ENCODE measurements around the gene LMTK3.
"Not testable (repeated sequence)": the region's sequence is repeated elsewhere in the genome, so short reads cannot be mapped to it uniquely, and the experiment has no call there.

LMTK3 gene

GRCh38 chr19:48490981-48491792 is 20.4 kb downstream of the LMTK3 start:
- no peak overlapping the region for H4K91ac ChIP-seq (ENCODE audit: low read length)
- no peak overlapping the region for H2BK12ac ChIP-seq (ENCODE audit: low read length in 2 of 2)
- no peak overlapping the region for H3K18ac ChIP-seq (ENCODE audit: low read depth in 1 of 2, low read length in 2 of 2)
- H3K27me3 ChIP-seq (ENCODE audit: control insufficient read depth in 1 of 2, insufficient read depth in 1 of 2, low read length in 2 of 2), result peaks cover 27 to 35% of the 10 kb centered on the region in 2 experiments
- H3K4me3 ChIP-seq (ENCODE audit: insufficient read depth in 1 of 2, low read depth in 1 of 2, low read length in 2 of 2), result no peak overlapping the region
- peak overlapping the region; percentile 43 for H4K8ac ChIP-seq (ENCODE audit: low read length)
- H2BK120ac ChIP-seq (ENCODE audit: low read depth, low read length), result no peak overlapping the region
- H3K4ac ChIP-seq (ENCODE audit: low read depth in 1 of 2, low read length in 2 of 2), result no peak overlapping the region
- H2AFZ ChIP-seq (ENCODE audit: low read depth, low read length), result no peak overlapping the region
- H3K36me3 ChIP-seq (ENCODE audit: control insufficient read depth in 1 of 2, insufficient read depth in 2 of 2, low read depth in 1 of 2, low read length in 2 of 2), result no peaks in the 10 kb centered on the region
- DNase-seq, result peak; percentile 33
- H3K9ac ChIP-seq (ENCODE audit: low read length), result no peak overlapping the region
- H3K4me2 ChIP-seq (ENCODE audit: low read length, poor library complexity, severe bottlenecking), result peak overlapping the region; percentile 25
- no peak overlapping the region for H2AK5ac ChIP-seq (ENCODE audit: low read length, severe bottlenecking)
- WGBS, result 15% methylated on average over 22 of the region's 50 CpGs
- H3K27ac ChIP-seq (ENCODE audit: low read length, poor library complexity, severe bottlenecking), result no peak overlapping the region
- no peaks in the 10 kb centered on the region for H3K9me3 ChIP-seq (ENCODE audit: control insufficient read depth, low read length)
- H3K23ac ChIP-seq (ENCODE audit: low read length in 2 of 2), result no peak overlapping the region
- H2BK15ac ChIP-seq (ENCODE audit: low read depth, poor library complexity, severe bottlenecking), result peak overlapping the region; percentile 77
- no peak overlapping the region for H3K14ac ChIP-seq (ENCODE audit: low read length in 2 of 2)
- H2BK5ac ChIP-seq (ENCODE audit: low read depth, low read length, poor library complexity, severe bottlenecking), result no peak overlapping the region
- no peaks in the 10 kb centered on the region for H3K79me1 ChIP-seq (replicated peaks; ENCODE audit: low read length, poor library complexity, severe bottlenecking)
- peaks cover 35% of the 10 kb centered on the region for H3K4me1 ChIP-seq (ENCODE audit: control insufficient read depth, insufficient read depth, low read depth, low read length)

- Histone ChIP-seq H3K4me1 (ENCODE audit: control insufficient read depth, insufficient read depth, low read depth, low read length) (peaks cover 35% of the 10 kb centered on the region), H3K4ac (ENCODE audit: low read depth in 1 of 2, low read length in 2 of 2) (no peak overlapping the region), H2BK12ac (ENCODE audit: low read length in 2 of 2) (no peak overlapping the region), H2BK120ac (ENCODE audit: low read depth, low read length) (no peak overlapping the region), H3K4me3 (ENCODE audit: insufficient read depth in 1 of 2, low read depth in 1 of 2, low read length in 2 of 2) (no peak overlapping the region), H3K36me3 (ENCODE audit: control insufficient read depth in 1 of 2, insufficient read depth in 2 of 2, low read depth in 1 of 2, low read length in 2 of 2) (no peaks in the 10 kb centered on the region), H2BK5ac (ENCODE audit: low read depth, low read length, poor library complexity, severe bottlenecking) (no peak overlapping the region), H3K14ac (ENCODE audit: low read length in 2 of 2) (no peak overlapping the region), H4K91ac (ENCODE audit: low read length) (no peak overlapping the region), H3K4me2 (ENCODE audit: low read length, poor library complexity, severe bottlenecking) (no peak overlapping the region), H2AK5ac (ENCODE audit: low read length, severe bottlenecking) (no peak overlapping the region), H3K18ac (ENCODE audit: low read depth in 1 of 2, low read length in 2 of 2) (no peak overlapping the region), H3K23ac (ENCODE audit: low read length in 2 of 2) (no peak overlapping the region), H3K27me3 (ENCODE audit: control insufficient read depth in 1 of 2, insufficient read depth in 1 of 2, low read length in 2 of 2) (peaks cover 27 to 34% of the 10 kb centered on the region in 2 experiments), H4K8ac (ENCODE audit: low read length) (no peak overlapping the region), H3K9me3 (ENCODE audit: control insufficient read depth, low read length) (no peaks in the 10 kb centered on the region), H3K27ac (ENCODE audit: low read length, poor library complexity, severe bottlenecking) (no peak overlapping the region), H2BK15ac (ENCODE audit: low read depth, poor library complexity, severe bottlenecking) (no peak overlapping the region), H3K79me1 (replicated peaks; ENCODE audit: low read length, poor library complexity, severe bottlenecking) (no peaks in the 10 kb centered on the region), H3K9ac (ENCODE audit: low read length) (no peak overlapping the region), H2AFZ (ENCODE audit: low read depth, low read length) (no peak overlapping the region)
- DNase-seq, result peak; percentile 65
- WGBS, result 22% methylated on average over 19 of the region's 19 CpGs
These were observed 21.9 kb downstream of the LMTK3 start for GRCh38 chr19:48489608-48490216.

DNA sequence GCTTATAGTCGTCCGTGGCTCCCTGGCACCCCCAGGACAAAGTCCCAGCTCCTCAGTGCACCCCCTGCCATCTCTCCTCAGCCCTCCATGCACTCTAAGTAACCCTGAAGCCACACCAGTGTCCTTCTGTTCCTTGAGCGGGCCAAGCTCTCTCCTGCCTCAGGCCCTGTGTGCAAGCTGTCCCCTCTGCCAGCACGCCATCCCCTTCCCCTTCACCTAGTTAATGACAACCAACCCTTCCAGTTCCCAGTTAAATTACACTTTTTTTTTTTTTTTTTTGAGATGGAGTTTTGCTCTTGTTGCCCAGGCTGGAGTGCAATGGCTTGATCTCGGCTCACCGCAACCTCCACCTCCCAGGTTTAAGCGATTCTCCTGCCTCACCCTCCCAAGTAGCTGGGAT is 23.2 kb downstream of the LMTK3 start:
- Histone ChIP-seq H2AK5ac (ENCODE audit: low read length, severe bottlenecking) (peak overlapping the region; percentile 15), H3K18ac (ENCODE audit: low read depth in 1 of 2, low read length in 2 of 2) (peak overlapping the region in 1 of 2 experiments; percentile 63), H3K4me2 (ENCODE audit: low read length, poor library complexity, severe bottlenecking) (peak overlapping the region; percentile 40), H3K14ac (ENCODE audit: low read length in 2 of 2) (peak overlapping the region in 1 of 2 experiments; percentile 63), H3K4me1 (ENCODE audit: control insufficient read depth, insufficient read depth, low read depth, low read length) (peaks cover 34% of the 10 kb centered on the region), H3K27me3 (ENCODE audit: control insufficient read depth in 1 of 2, insufficient read depth in 1 of 2, low read length in 2 of 2) (peaks cover 22 to 26% of the 10 kb centered on the region in 2 experiments)
- not testable (repeated sequence) for H2BK12ac ChIP-seq (ENCODE audit: low read length in 2 of 2); H2BK120ac ChIP-seq (ENCODE audit: low read depth, low read length); H2BK5ac ChIP-seq (ENCODE audit: low read depth, low read length, poor library complexity, severe bottlenecking); H2AFZ ChIP-seq (ENCODE audit: low read depth, low read length); H2BK15ac ChIP-seq (ENCODE audit: low read depth, poor library complexity, severe bottlenecking); H4K91ac ChIP-seq (ENCODE audit: low read length); DNase-seq; H3K4ac ChIP-seq (ENCODE audit: low read depth in 1 of 2, low read length in 2 of 2); H3K4me3 ChIP-seq (ENCODE audit: insufficient read depth in 1 of 2, low read depth in 1 of 2, low read length in 2 of 2); H3K36me3 ChIP-seq (ENCODE audit: control insufficient read depth in 1 of 2, insufficient read depth in 2 of 2, low read depth in 1 of 2, low read length in 2 of 2); H3K79me1 ChIP-seq (replicated peaks; ENCODE audit: low read length, poor library complexity, severe bottlenecking); H3K9me3 ChIP-seq (ENCODE audit: control insufficient read depth, low read length); H3K9ac ChIP-seq (ENCODE audit: low read length); H3K23ac ChIP-seq (ENCODE audit: low read length in 2 of 2); H3K27ac ChIP-seq (ENCODE audit: low read length, poor library complexity, severe bottlenecking); H4K8ac ChIP-seq (ENCODE audit: low read length)
- 94% methylated on average over 6 of the region's 7 CpGs for WGBS

DNA sequence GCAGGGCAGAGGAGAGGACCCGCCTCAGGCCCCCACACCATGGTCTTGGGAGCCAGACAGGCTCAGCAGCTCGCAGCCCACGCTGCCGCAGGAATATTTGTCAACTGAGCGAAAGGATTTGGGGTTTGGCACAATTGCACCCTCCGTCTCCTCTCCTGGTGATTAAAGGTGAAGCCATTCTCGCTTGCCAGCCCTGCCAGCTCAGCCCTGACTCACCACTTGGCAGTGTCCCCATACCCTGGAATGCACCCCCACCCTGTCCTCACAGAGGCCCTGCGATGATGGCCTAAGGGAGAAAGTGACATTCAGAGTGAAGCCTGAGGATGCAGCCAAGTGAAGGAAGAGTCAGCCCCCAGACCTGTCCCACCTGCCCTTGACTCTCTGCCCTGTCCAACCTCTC is 23.7 kb downstream of the LMTK3 start:
- H3K79me1 ChIP-seq (replicated peaks; ENCODE audit: low read length, poor library complexity, severe bottlenecking), result no peaks in the 10 kb centered on the region
- no peak overlapping the region for H2BK12ac ChIP-seq (ENCODE audit: low read length in 2 of 2)
- H3K4me3 ChIP-seq (ENCODE audit: insufficient read depth in 1 of 2, low read depth in 1 of 2, low read length in 2 of 2), result no peak overlapping the region
- H3K4me1 ChIP-seq (ENCODE audit: control insufficient read depth, insufficient read depth, low read depth, low read length), result peaks cover 33% of the 10 kb centered on the region
- no peak overlapping the region for H3K23ac ChIP-seq (ENCODE audit: low read length in 2 of 2)
- peak; percentile 46 for DNase-seq
- H3K18ac ChIP-seq (ENCODE audit: low read depth in 1 of 2, low read length in 2 of 2), result peak overlapping the region in 1 of 2 experiments; percentile 63
- no peak overlapping the region for H3K4ac ChIP-seq (ENCODE audit: low read depth in 1 of 2, low read length in 2 of 2)
- H3K27me3 ChIP-seq (ENCODE audit: control insufficient read depth in 1 of 2, insufficient read depth in 1 of 2, low read length in 2 of 2), result peaks cover 22 to 26% of the 10 kb centered on the region in 2 experiments
- H3K27ac ChIP-seq (ENCODE audit: low read length, poor library complexity, severe bottlenecking), result no peak overlapping the region
- H3K9me3 ChIP-seq (ENCODE audit: control insufficient read depth, low read length), result no peaks in the 10 kb centered on the region
- H3K36me3 ChIP-seq (ENCODE audit: control insufficient read depth in 1 of 2, insufficient read depth in 2 of 2, low read depth in 1 of 2, low read length in 2 of 2), result no peaks in the 10 kb centered on the region
- no peak overlapping the region for H4K91ac ChIP-seq (ENCODE audit: low read length)
- H3K4me2 ChIP-seq (ENCODE audit: low read length, poor library complexity, severe bottlenecking), result peak overlapping the region; percentile 40
- peak overlapping the region; percentile 15 for H2AK5ac ChIP-seq (ENCODE audit: low read length, severe bottlenecking)
- H3K14ac ChIP-seq (ENCODE audit: low read length in 2 of 2), result peak overlapping the region in 1 of 2 experiments; percentile 63
- peak overlapping the region; percentile 23 for H4K8ac ChIP-seq (ENCODE audit: low read length)
- H2BK5ac ChIP-seq (ENCODE audit: low read depth, low read length, poor library complexity, severe bottlenecking), result no peak overlapping the region
- no peak overlapping the region for H2BK120ac ChIP-seq (ENCODE audit: low read depth, low read length)
- no peak overlapping the region for H3K9ac ChIP-seq (ENCODE audit: low read length)
- no peak overlapping the region for H2AFZ ChIP-seq (ENCODE audit: low read depth, low read length)
- no peak overlapping the region for H2BK15ac ChIP-seq (ENCODE audit: low read depth, poor library complexity, severe bottlenecking)
- 58% methylated on average over 8 of the region's 8 CpGs for WGBS

Data from mesenchymal stem cell (in vitro differentiated cells and primary cell).